ENCODE measurements around the gene ZFX.

ZFX gene

GRCh38 chrX:24168807-24169206 is 19.3 kb downstream of the ZFX start:
- Histone ChIP-seq H3K9ac (ENCODE audit: low read length) (no peak overlapping the region), H3K4me2 (ENCODE audit: low read length) (no peak overlapping the region), H3K4me1 (ENCODE audit: control insufficient read depth in 1 of 2, insufficient read depth in 2 of 2, low read length in 2 of 2) (no peaks in the 10 kb centered on the region), H3K79me2 (ENCODE audit: control insufficient read depth, insufficient read depth, low read length, poor library complexity) (peaks cover 3% of the 10 kb centered on the region), H3K18ac (ENCODE audit: low read length) (no peak overlapping the region), H3K27me3 (ENCODE audit: insufficient read depth, low read length) (no peaks in the 10 kb centered on the region), H3K4ac (ENCODE audit: low read depth, low read length) (peak overlapping the region; percentile 58), H2BK120ac (ENCODE audit: insufficient read depth, low read length, poor library complexity) (no peak overlapping the region), H3K23ac (ENCODE audit: low read length) (no peak overlapping the region), H4K91ac (ENCODE audit: low read depth, low read length) (no peak overlapping the region), H3K36me3 (ENCODE audit: control insufficient read depth in 1 of 2, insufficient read depth in 2 of 2, low read length in 2 of 2) (peaks cover 4% of the 10 kb centered on the region in 2 experiments), H2AFZ (ENCODE audit: insufficient read depth, low read length, poor library complexity) (no peak overlapping the region), H3K4me3 (ENCODE audit: low read depth, low read length) (no peak overlapping the region), H4K8ac (ENCODE audit: low read depth, low read length) (no peak overlapping the region), H4K12ac (ENCODE audit: low read depth, low read length) (no peak overlapping the region), H2BK12ac (ENCODE audit: low read length) (no peak overlapping the region), H2BK5ac (ENCODE audit: low read depth, low read length, poor library complexity) (no peak overlapping the region), H3K79me1 (ENCODE audit: low read length) (no peaks in the 10 kb centered on the region), H3K9me3 (ENCODE audit: insufficient read depth, low read depth, low read length) (no peaks in the 10 kb centered on the region), H3K27ac (ENCODE audit: low read depth, low read length) (no peak overlapping the region), H3K14ac (ENCODE audit: low read length) (no peak overlapping the region), H2AK5ac (ENCODE audit: low read length) (no peak overlapping the region)
- no peak for DNase-seq
- WGBS (ENCODE audit: extremely low coverage, insufficient coverage, insufficient read length), result no CpG with 5 or more reads among the region's 5 CpGs

DNA sequence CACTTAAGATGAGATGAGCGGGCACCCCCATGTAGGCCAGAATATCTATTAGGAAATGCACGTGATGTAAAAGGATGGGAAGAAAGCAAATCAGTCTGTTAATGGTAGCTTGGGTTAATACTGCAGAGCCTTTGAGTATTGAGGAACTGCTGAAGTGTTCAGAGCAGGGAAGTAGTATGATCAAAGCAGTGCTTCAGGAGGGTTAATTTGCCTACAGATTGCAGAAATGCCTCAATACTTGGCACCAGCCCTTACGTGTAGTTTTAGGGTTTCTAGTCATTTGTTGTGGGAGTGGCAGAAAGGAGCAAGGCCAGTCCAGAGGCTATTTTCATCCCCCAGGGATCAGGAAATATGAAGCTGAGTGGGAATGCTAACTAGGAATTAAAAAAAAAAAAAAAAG is 19.7 kb downstream of the ZFX start:
- Histone ChIP-seq H3K36me3 (ENCODE audit: control insufficient read depth in 1 of 2, insufficient read depth in 2 of 2, low read length in 2 of 2) (peaks cover 4 to 5% of the 10 kb centered on the region in 2 experiments), H3K79me1 (ENCODE audit: low read length) (no peaks in the 10 kb centered on the region), H4K91ac (ENCODE audit: low read depth, low read length) (no peak overlapping the region), H3K4me1 (ENCODE audit: control insufficient read depth in 1 of 2, insufficient read depth in 2 of 2, low read length in 2 of 2) (no peaks in the 10 kb centered on the region), H4K12ac (ENCODE audit: low read depth, low read length) (no peak overlapping the region), H3K9me3 (ENCODE audit: insufficient read depth, low read depth, low read length) (no peaks in the 10 kb centered on the region), H3K9ac (ENCODE audit: low read length) (no peak overlapping the region), H3K79me2 (ENCODE audit: control insufficient read depth, insufficient read depth, low read length, poor library complexity) (peaks cover 3% of the 10 kb centered on the region), H2BK5ac (ENCODE audit: low read depth, low read length, poor library complexity) (no peak overlapping the region), H3K18ac (ENCODE audit: low read length) (no peak overlapping the region), H3K27ac (ENCODE audit: low read depth, low read length) (no peak overlapping the region), H3K14ac (ENCODE audit: low read length) (no peak overlapping the region), H2AK5ac (ENCODE audit: low read length) (no peak overlapping the region), H3K23ac (ENCODE audit: low read length) (no peak overlapping the region), H2AFZ (ENCODE audit: insufficient read depth, low read length, poor library complexity) (no peak overlapping the region), H2BK12ac (ENCODE audit: low read length) (no peak overlapping the region), H2BK120ac (ENCODE audit: insufficient read depth, low read length, poor library complexity) (no peak overlapping the region), H3K27me3 (ENCODE audit: insufficient read depth, low read length) (no peaks in the 10 kb centered on the region), H3K4ac (ENCODE audit: low read depth, low read length) (peak overlapping the region; percentile 58), H3K4me3 (ENCODE audit: low read depth, low read length) (no peak overlapping the region), H3K4me2 (ENCODE audit: low read length) (no peak overlapping the region), H4K8ac (ENCODE audit: low read depth, low read length) (no peak overlapping the region)
- DNase-seq, result no peak
- no CpG with 5 or more reads among the region's 3 CpGs for WGBS (ENCODE audit: extremely low coverage, insufficient coverage, insufficient read length)

GRCh38 chrX:24173115-24173847 is 23.8 kb downstream of the ZFX start:
- Histone ChIP-seq H3K4me2 (ENCODE audit: low read length) (no peak overlapping the region), H2BK120ac (ENCODE audit: insufficient read depth, low read length, poor library complexity) (no peak overlapping the region), H3K27ac (ENCODE audit: low read depth, low read length) (no peak overlapping the region), H3K4me1 (ENCODE audit: control insufficient read depth in 1 of 2, insufficient read depth in 2 of 2, low read length in 2 of 2) (no peaks in the 10 kb centered on the region), H3K4ac (ENCODE audit: low read depth, low read length) (no peak overlapping the region), H3K79me1 (ENCODE audit: low read length) (no peaks in the 10 kb centered on the region), H2AK5ac (ENCODE audit: low read length) (no peak overlapping the region), H2BK12ac (ENCODE audit: low read length) (no peak overlapping the region), H3K9ac (ENCODE audit: low read length) (no peak overlapping the region), H4K91ac (ENCODE audit: low read depth, low read length) (no peak overlapping the region), H4K12ac (ENCODE audit: low read depth, low read length) (no peak overlapping the region), H3K36me3 (ENCODE audit: control insufficient read depth in 1 of 2, insufficient read depth in 2 of 2, low read length in 2 of 2) (peaks cover 13 to 16% of the 10 kb centered on the region in 2 experiments), H3K27me3 (ENCODE audit: insufficient read depth, low read length) (no peaks in the 10 kb centered on the region), H2BK5ac (ENCODE audit: low read depth, low read length, poor library complexity) (no peak overlapping the region), H3K23ac (ENCODE audit: low read length) (no peak overlapping the region), H3K4me3 (ENCODE audit: low read depth, low read length) (no peak overlapping the region), H3K18ac (ENCODE audit: low read length) (no peak overlapping the region), H3K9me3 (ENCODE audit: insufficient read depth, low read depth, low read length) (no peaks in the 10 kb centered on the region), H3K14ac (ENCODE audit: low read length) (no peak overlapping the region), H2AFZ (ENCODE audit: insufficient read depth, low read length, poor library complexity) (no peak overlapping the region), H4K8ac (ENCODE audit: low read depth, low read length) (no peak overlapping the region), H3K79me2 (ENCODE audit: control insufficient read depth, insufficient read depth, low read length, poor library complexity) (peaks cover 2% of the 10 kb centered on the region)
- no CpG with 5 or more reads among the region's 11 CpGs for WGBS (ENCODE audit: extremely low coverage, insufficient coverage, insufficient read length)
- DNase-seq, result no peak

GRCh38 chrX:24175276-24175675 is 25.7 kb downstream of the ZFX start:
- Histone ChIP-seq H3K4me2 (ENCODE audit: low read length) (no peak overlapping the region), H4K91ac (ENCODE audit: low read depth, low read length) (no peak overlapping the region), H2BK12ac (ENCODE audit: low read length) (no peak overlapping the region), H2BK120ac (ENCODE audit: insufficient read depth, low read length, poor library complexity) (no peak overlapping the region), H3K79me1 (ENCODE audit: low read length) (no peaks in the 10 kb centered on the region), H4K12ac (ENCODE audit: low read depth, low read length) (no peak overlapping the region), H3K27ac (ENCODE audit: low read depth, low read length) (no peak overlapping the region), H2BK5ac (ENCODE audit: low read depth, low read length, poor library complexity) (no peak overlapping the region), H3K18ac (ENCODE audit: low read length) (no peak overlapping the region), H2AFZ (ENCODE audit: insufficient read depth, low read length, poor library complexity) (no peak overlapping the region), H3K23ac (ENCODE audit: low read length) (no peak overlapping the region), H3K27me3 (ENCODE audit: insufficient read depth, low read length) (no peaks in the 10 kb centered on the region), H3K4ac (ENCODE audit: low read depth, low read length) (no peak overlapping the region), H3K4me1 (ENCODE audit: control insufficient read depth in 1 of 2, insufficient read depth in 2 of 2, low read length in 2 of 2) (no peaks in the 10 kb centered on the region), H3K9me3 (ENCODE audit: insufficient read depth, low read depth, low read length) (no peaks in the 10 kb centered on the region), H3K14ac (ENCODE audit: low read length) (no peak overlapping the region), H3K79me2 (ENCODE audit: control insufficient read depth, insufficient read depth, low read length, poor library complexity) (peaks cover 2% of the 10 kb centered on the region), H3K36me3 (ENCODE audit: control insufficient read depth in 1 of 2, insufficient read depth in 2 of 2, low read length in 2 of 2) (peaks cover 20% of the 10 kb centered on the region in 2 experiments), H3K9ac (ENCODE audit: low read length) (no peak overlapping the region), H4K8ac (ENCODE audit: low read depth, low read length) (no peak overlapping the region), H3K4me3 (ENCODE audit: low read depth, low read length) (no peak overlapping the region), H2AK5ac (ENCODE audit: low read length) (no peak overlapping the region)
- no CpG with 5 or more reads among the region's 1 CpG for WGBS (ENCODE audit: extremely low coverage, insufficient coverage, insufficient read length)
- DNase-seq, result no peak

Measured in trophoblast cell (in vitro differentiated cells and primary cell).